Measurements from ENCODE around the gene FOXS1.

FOXS1 gene

DNA sequence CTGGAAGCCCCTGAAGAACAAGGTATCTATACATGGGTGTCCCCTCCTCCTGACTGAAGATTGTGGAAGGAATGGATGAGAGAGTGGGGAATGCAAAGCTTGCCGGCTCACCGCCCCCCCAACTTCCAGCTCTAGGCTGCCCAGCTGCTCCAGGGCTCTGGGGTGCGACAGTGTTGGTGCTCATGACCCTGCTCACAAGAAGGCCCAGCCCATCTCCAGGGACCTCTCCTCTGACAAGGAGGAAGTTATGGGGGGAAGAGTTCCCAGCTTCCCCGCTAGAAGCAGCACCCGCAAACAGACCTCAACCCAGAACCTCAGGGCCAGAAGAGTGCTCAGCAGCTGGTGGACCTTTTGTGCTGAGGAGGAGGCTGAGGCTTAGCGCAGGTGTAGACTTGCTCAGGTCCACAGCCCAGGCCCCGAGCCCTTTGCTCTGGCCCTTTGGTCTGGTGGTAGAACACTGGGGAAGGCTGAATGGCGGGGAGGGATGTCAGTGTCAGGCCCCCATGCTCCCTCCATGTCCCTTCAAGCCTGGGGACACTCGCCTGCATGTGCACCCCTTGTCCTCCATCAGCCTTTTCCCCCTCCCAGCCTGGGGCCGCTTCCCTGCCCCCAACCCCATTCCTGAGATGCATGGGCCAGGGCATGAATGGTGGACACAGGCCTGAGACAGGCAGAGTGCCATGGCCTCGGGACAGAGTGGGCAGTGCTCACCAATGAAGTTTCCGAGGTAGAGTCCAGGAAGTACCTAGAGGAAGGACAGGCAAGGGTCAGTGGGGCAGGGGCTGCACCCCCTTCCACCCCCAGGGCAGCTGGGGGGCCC lies 23.7 kb upstream of the FOXS1 start:
- no peak for DNase-seq (ENCODE audit: low read depth)
- TF ChIP-seq, protein P1, sequence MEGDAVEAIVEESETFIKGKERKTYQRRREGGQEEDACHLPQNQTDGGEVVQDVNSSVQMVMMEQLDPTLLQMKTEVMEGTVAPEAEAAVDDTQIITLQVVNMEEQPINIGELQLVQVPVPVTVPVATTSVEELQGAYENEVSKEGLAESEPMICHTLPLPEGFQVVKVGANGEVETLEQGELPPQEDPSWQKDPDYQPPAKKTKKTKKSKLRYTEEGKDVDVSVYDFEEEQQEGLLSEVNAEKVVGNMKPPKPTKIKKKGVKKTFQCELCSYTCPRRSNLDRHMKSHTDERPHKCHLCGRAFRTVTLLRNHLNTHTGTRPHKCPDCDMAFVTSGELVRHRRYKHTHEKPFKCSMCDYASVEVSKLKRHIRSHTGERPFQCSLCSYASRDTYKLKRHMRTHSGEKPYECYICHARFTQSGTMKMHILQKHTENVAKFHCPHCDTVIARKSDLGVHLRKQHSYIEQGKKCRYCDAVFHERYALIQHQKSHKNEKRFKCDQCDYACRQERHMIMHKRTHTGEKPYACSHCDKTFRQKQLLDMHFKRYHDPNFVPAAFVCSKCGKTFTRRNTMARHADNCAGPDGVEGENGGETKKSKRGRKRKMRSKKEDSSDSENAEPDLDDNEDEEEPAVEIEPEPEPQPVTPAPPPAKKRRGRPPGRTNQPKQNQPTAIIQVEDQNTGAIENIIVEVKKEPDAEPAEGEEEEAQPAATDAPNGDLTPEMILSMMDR (IDR thresholded peaks at IDR 0.05; ENCODE audit: low read length, missing control alignments) = no peak
- no peak overlapping the region for H3K4me3 ChIP-seq (replicated peaks; ENCODE audit: low read depth, low read length)

DNA sequence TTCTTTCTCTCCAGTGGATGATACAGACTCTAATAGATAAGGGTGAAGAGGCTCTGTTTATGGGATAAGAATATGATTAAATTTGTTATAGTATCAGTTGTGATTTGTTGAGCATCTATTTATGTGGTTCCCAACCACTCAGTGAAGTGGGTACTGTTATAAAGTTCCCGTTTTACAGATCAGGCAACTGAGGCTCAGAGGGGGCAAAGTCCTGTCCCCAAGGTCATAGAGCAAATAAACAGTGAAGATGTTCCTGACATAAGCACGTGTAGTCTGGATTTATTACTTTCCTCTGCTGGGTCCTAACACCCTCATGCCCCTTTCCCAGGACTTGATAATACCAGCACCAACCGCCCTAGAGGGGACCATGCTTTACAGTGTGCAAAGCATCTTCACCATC lies 20.8 kb upstream of the FOXS1 start:
- TF ChIP-seq, protein P1 (IDR thresholded peaks at IDR 0.05; ENCODE audit: low read length, missing control alignments) = no peak
- H3K4me3 ChIP-seq (replicated peaks; ENCODE audit: low read depth, low read length) = no peak overlapping the region
- no peak for DNase-seq (ENCODE audit: low read depth)

GRCh38 chr20:31864521-31865400 lies 19.4 kb upstream of the FOXS1 start:
- no peak for DNase-seq (ENCODE audit: low read depth)
- H3K4me3 ChIP-seq (replicated peaks; ENCODE audit: low read depth, low read length) = no peak overlapping the region
- TF ChIP-seq, protein P1 (IDR thresholded peaks at IDR 0.05; ENCODE audit: low read length, missing control alignments) = no peak

DNA sequence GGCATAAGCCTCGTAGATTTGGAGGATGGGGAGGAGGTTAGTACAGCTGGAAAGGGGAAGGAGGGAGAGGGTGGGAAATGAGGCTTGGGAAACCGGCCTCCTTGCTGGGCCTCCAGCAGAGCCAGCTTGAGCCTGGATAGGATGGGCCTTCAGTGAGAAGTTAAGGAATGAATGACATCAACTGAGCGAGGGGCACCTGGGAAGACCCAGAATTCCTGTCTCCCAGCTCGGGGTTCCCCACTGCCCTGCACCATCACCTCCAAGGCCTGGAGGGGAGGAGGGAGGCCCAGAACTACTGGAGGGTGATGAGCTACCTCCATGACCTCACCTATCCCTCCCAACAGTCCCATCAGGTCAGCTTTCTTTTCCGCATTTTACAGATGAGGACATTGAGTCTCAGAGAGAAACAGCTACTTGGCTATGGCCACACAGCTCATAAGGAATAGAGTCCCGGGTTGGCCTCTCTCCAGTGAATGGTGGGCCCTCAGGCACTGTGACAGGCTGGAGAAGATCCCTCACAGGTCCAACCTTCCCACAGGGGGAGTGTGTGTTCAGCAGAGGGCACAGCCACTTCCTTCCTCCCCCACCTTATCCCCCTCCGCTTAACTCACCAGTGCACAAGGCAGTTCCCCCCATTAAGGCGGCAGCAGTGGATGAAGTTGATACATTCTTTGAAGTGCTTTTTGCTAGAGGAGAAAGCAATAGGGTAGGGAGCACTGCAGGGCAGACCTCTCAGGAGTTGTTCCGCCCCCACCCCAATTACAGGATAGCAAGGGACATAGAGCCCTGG lies 18.1 kb upstream of the FOXS1 start:
- TF ChIP-seq, protein P1 (IDR thresholded peaks at IDR 0.05; ENCODE audit: low read length, missing control alignments) = no peak
- H3K4me3 ChIP-seq (replicated peaks; ENCODE audit: low read depth, low read length) = no peak overlapping the region
- DNase-seq (ENCODE audit: low read depth) = no peak

- TF ChIP-seq, protein P1 (IDR thresholded peaks at IDR 0.05; ENCODE audit: low read length, missing control alignments) = no peak
- no peak for DNase-seq (ENCODE audit: low read depth)
- no peak overlapping the region for H3K4me3 ChIP-seq (replicated peaks; ENCODE audit: low read depth, low read length)
These were observed 17.1 kb upstream of the FOXS1 start for GRCh38 chr20:31862506-31862905.

GRCh38 chr20:31862157-31862470 lies 16.7 kb upstream of the FOXS1 start:
- TF ChIP-seq, protein P1 (IDR thresholded peaks at IDR 0.05; ENCODE audit: low read length, missing control alignments) = no peak
- no peak overlapping the region for H3K4me3 ChIP-seq (replicated peaks; ENCODE audit: low read depth, low read length)
- no peak for DNase-seq (ENCODE audit: low read depth)

Measured in fibroblast of pulmonary artery (primary cell).